Neural cell (in vitro differentiated cells): ENCODE results near the gene FOXRED1. TPM values are rescaled to one million over a fixed set of nuclear protein-coding genes. Genes with fewer than 3 reads are reported as not detected.

Experiments used
- H2AFZ ChIP-seq: fragments of 200-600, 300-800 bp; sonication (generic), shearing (Covaris generic); 2 replicates; pipeline ENCODE4 v1.6.0; 2014; ENCODE audit warnings: low read depth, mild to moderate bottlenecking, antibody characterized with exemption, low read length, moderate library complexity
- H3F3A ChIP-seq: fragments of 200-600 bp; shearing (Covaris generic); 2 replicates; pipeline ENCODE4 v1.6.1; 2016; ENCODE audit warnings: mild to moderate bottlenecking, moderate library complexity, mixed read lengths, antibody characterized with exemption, low read length; ENCODE audit not compliant: insufficient read depth, poor library complexity, severe bottlenecking
- H3K27ac ChIP-seq: fragments of 200-600, 300-800 bp; sonication (generic), shearing (Covaris generic); 2 replicates; pipeline ENCODE4 v1.5.1; 2014; ENCODE audit warnings: mild to moderate bottlenecking, low read length, moderate library complexity
- H3K27me3 ChIP-seq: fragments of 300-800, 200-600 bp; sonication (generic), shearing (Covaris generic); 2 replicates; pipeline ENCODE4 v1.6.0; 2014; ENCODE audit warnings: mild to moderate bottlenecking, low read depth, low read length, moderate library complexity; ENCODE audit not compliant: insufficient read depth
- H3K36me3 ChIP-seq: fragments of 300-800, 200-600 bp; sonication (generic), shearing (Covaris generic); 2 replicates; pipeline ENCODE4 v1.5.1; 2014; ENCODE audit warnings: mild to moderate bottlenecking, antibody characterized with exemption, low read length, moderate library complexity; ENCODE audit not compliant: insufficient read depth
- H3K4me2 ChIP-seq: fragments of 300-800, 200-600 bp; sonication (generic), shearing (Covaris generic); 2 replicates; pipeline ENCODE4 v1.6.0; 2014; ENCODE audit warnings: mild to moderate bottlenecking, low read length
- H3K4me3 ChIP-seq: fragments of 300-800, 200-600 bp; sonication (generic), shearing (Covaris generic); 2 replicates; pipeline ENCODE4 v1.5.1; 2014; ENCODE audit warnings: mild to moderate bottlenecking, low read length, moderate library complexity
- H3K79me2 ChIP-seq: fragments of 200-600 bp; shearing (Covaris generic); replicated peaks from 2 replicates; pipeline ENCODE4 v1.6.0; 2014; ENCODE audit warnings: mild to moderate bottlenecking, low read length, moderate library complexity; ENCODE audit not compliant: insufficient read depth
- H3K9ac ChIP-seq: fragments of 300-800, 200-600 bp; sonication (generic), shearing (Covaris generic); 2 replicates; pipeline ENCODE4 v1.6.1; 2016; ENCODE audit warnings: mild to moderate bottlenecking, low read length, mixed read lengths
- H3K9me2 ChIP-seq: fragments of 200-600 bp; shearing (Covaris generic); 2 replicates; pipeline ENCODE4 v1.6.1; 2016; ENCODE audit warnings: mild to moderate bottlenecking, low read length, mixed read lengths; ENCODE audit not compliant: insufficient read depth
- H3K9me3 ChIP-seq: fragments of 200-600, 300-800 bp; sonication (generic), shearing (Covaris generic); 2 replicates; pipeline ENCODE4 v1.6.1; 2016; ENCODE audit warnings: mild to moderate bottlenecking, mixed run types, low read length, moderate library complexity, mixed read lengths
- H4K20me1 ChIP-seq: fragments of 200-600 bp; shearing (Covaris generic); 2 replicates; pipeline ENCODE4 v1.6.1; 2016; ENCODE audit warnings: mild to moderate bottlenecking, mixed run types; ENCODE audit not compliant: insufficient read depth
- CTCF ChIP-seq: fragments of 450-650 bp; IDR thresholded peaks from 2 replicates; pipeline ENCODE4 v1.5.1; 2014; ENCODE audit warnings: antibody characterized with exemption, mild to moderate bottlenecking, moderate library complexity; ENCODE audit not compliant: poor library complexity, severe bottlenecking
- EP300 ChIP-seq: fragments of 450-650 bp; conservative IDR thresholded peaks from 2 replicates; pipeline ENCODE4 v1.6.1; 2014; ENCODE audit warnings: antibody characterized with exemption, mild to moderate bottlenecking, moderate library complexity; ENCODE audit not compliant: poor library complexity, severe bottlenecking
- EZH2 ChIP-seq: fragments of 200-600, 300-800 bp; shearing (Covaris generic), sonication (generic); IDR thresholded peaks from 2 replicates; pipeline ENCODE4 v1.6.1; 2014; ENCODE audit warnings: antibody characterized with exemption, low read length, borderline replicate concordance, mild to moderate bottlenecking; ENCODE audit not compliant: insufficient read depth, poor library complexity, severe bottlenecking
- MXI1 ChIP-seq: fragments of 450-650 bp; conservative IDR thresholded peaks from 2 replicates; pipeline ENCODE4 v1.6.1; 2014; ENCODE audit warnings: antibody characterized with exemption, mild to moderate bottlenecking; ENCODE audit not compliant: poor library complexity, severe bottlenecking
- POLR2AphosphoS5 ChIP-seq: IDR thresholded peaks from 2 replicates; pipeline ENCODE4 v1.6.1; 2012
- RAD21 ChIP-seq: fragments of 450-650 bp; conservative IDR thresholded peaks from 2 replicates; pipeline ENCODE4 v1.6.1; 2014; ENCODE audit warnings: antibody characterized with exemption, mild to moderate bottlenecking, moderate library complexity
- REST ChIP-seq: IDR thresholded peaks from 2 replicates; pipeline ENCODE4 v1.6.1; 2012; ENCODE audit warnings: borderline replicate concordance
- SMC3 ChIP-seq: fragments of 450-650 bp; conservative IDR thresholded peaks from 2 replicates; pipeline ENCODE4 v1.6.1; 2014; ENCODE audit warnings: antibody characterized with exemption, mild to moderate bottlenecking, moderate library complexity; ENCODE audit not compliant: poor library complexity
- TAF1 ChIP-seq: IDR thresholded peaks from 2 replicates; pipeline ENCODE4 v1.6.1; 2012; ENCODE audit warnings: low read depth
- polyA plus RNA-seq: library from polyadenylated mRNA; depleted of rRNA; stranded (reverse); fragments of >200 nt; gene quantifications from 2 replicates; pipeline ENCODE4 v1.2.3, GENCODE V29; 2014

The FOXRED1 gene
- polyA plus RNA-seq, 1 donor from 2014 or later, result 77.3 TPM

GRCh38 chr11:126233391-126233790 lies 35.6 kb upstream of the FOXRED1 start:
- Histone ChIP-seq H3K9ac (no peak overlapping the region), H3K9me3 (no peaks in the 10 kb centered on the region), H3K36me3 (no peaks in the 10 kb centered on the region), H3K27me3 (no peaks in the 10 kb centered on the region), H3K79me2 (no peaks in the 10 kb centered on the region), H4K20me1 (no peaks in the 10 kb centered on the region), H3K9me2 (no peaks in the 10 kb centered on the region), H3K4me3 (no peak overlapping the region), H2AFZ (no peak overlapping the region), H3K4me2 (no peak overlapping the region), H3F3A (no peaks in the 10 kb centered on the region), H3K27ac (no peak overlapping the region)
- TF ChIP-seq CTCF (no peak), EZH2 (no peak), MXI1 (no peak), RAD21 (no peak), TAF1 (no peak), REST (no peak), EP300 (no peak)

GRCh38 chr11:126246636-126247035 lies 22.3 kb upstream of the FOXRED1 start:
- TF ChIP-seq CTCF (no peak), SMC3 (no peak), TAF1 (no peak), RAD21 (no peak), REST (no peak), POLR2AphosphoS5 (no peak), MXI1 (no peak), EP300 (no peak), EZH2 (no peak)
- no peak overlapping the region for H2AFZ ChIP-seq

More at GRCh38 chr11:126246636-126247035, 22.3 kb upstream of the FOXRED1 start:
- Histone ChIP-seq H3K9ac (no peak overlapping the region), H3K27me3 (no peaks in the 10 kb centered on the region), H3K4me3 (no peak overlapping the region), H3K36me3 (peaks cover 15% of the 10 kb centered on the region), H3K79me2 (no peaks in the 10 kb centered on the region), H3K27ac (no peak overlapping the region), H3K9me3 (no peaks in the 10 kb centered on the region), H4K20me1 (no peaks in the 10 kb centered on the region), H3K9me2 (no peaks in the 10 kb centered on the region), H3F3A (no peaks in the 10 kb centered on the region), H3K4me2 (no peak overlapping the region)
